GM23248 (cell line): ENCODE measurements around the gene DIO3. TPM values are rescaled to one million over a fixed set of nuclear protein-coding genes. Genes with fewer than 3 reads are reported as not detected.

Source experiments
- DNase-seq: peaks from one replicate; pipeline ENCODE4 v3.0.0-alpha.2; 2015
- H2AFZ ChIP-seq: fragments of 200-600 bp; sonication (generic); 2 replicates; pipeline ENCODE4 v1.6.1; 2016; ENCODE audit warnings: antibody characterized with exemption
- H3F3A ChIP-seq: fragments of 200-600 bp; sonication (generic); 2 replicates; pipeline ENCODE4 v1.6.1; 2016; ENCODE audit warnings: mild to moderate bottlenecking, antibody characterized with exemption, mixed run types; ENCODE audit not compliant: insufficient read depth
- H3K27ac ChIP-seq: fragments of 200-600 bp; sonication (generic); 2 replicates; pipeline ENCODE4 v1.5.1; 2016; ENCODE audit warnings: mild to moderate bottlenecking
- H3K27me3 ChIP-seq: fragments of 200-600 bp; sonication (generic); replicated peaks from 2 replicates; pipeline ENCODE4 v1.6.1; 2016; ENCODE audit warnings: mild to moderate bottlenecking; ENCODE audit not compliant: insufficient read depth
- H3K36me3 ChIP-seq: fragments of 200-600 bp; sonication (generic); 2 replicates; pipeline ENCODE4 v1.6.1; 2016; ENCODE audit warnings: low read depth, mild to moderate bottlenecking
- H3K4me1 ChIP-seq: fragments of 200-600 bp; sonication (generic); 2 replicates; pipeline ENCODE4 v1.6.1; 2016; ENCODE audit warnings: mild to moderate bottlenecking; ENCODE audit not compliant: insufficient read depth
- H3K4me2 ChIP-seq: fragments of 200-600 bp; sonication (generic); one replicate; pipeline ENCODE4 v1.6.1; 2016; ENCODE audit warnings: mild to moderate bottlenecking; ENCODE audit not compliant: unreplicated experiment
- H3K4me3 ChIP-seq: fragments of 200-600 bp; sonication (generic); 2 replicates; pipeline ENCODE4 v1.5.1; 2016; ENCODE audit warnings: mild to moderate bottlenecking
- H3K79me2 ChIP-seq: fragments of 200-600 bp; sonication (generic); 2 replicates; pipeline ENCODE4 v1.6.1; 2016; ENCODE audit warnings: mild to moderate bottlenecking; ENCODE audit not compliant: insufficient read depth
- H3K9ac ChIP-seq: fragments of 200-600 bp; sonication (generic); 2 replicates; pipeline ENCODE4 v1.6.1; 2016; ENCODE audit warnings: mild to moderate bottlenecking
- H3K9me2 ChIP-seq: fragments of 200-600 bp; sonication (generic); 2 replicates; pipeline ENCODE4 v1.6.1; 2016; ENCODE audit warnings: mixed run types, mild to moderate bottlenecking, moderate library complexity; ENCODE audit not compliant: insufficient read depth
- H3K9me3 ChIP-seq: fragments of 200-600 bp; sonication (generic); one replicate; pipeline ENCODE4 v1.6.1; 2017; ENCODE audit warnings: low read depth
- H4K20me1 ChIP-seq: fragments of 200-600 bp; sonication (generic); 2 replicates; pipeline ENCODE4 v1.6.0; 2016; ENCODE audit not compliant: insufficient read depth
- EZH2 ChIP-seq: fragments of 200-600 bp; sonication (generic); IDR thresholded peaks from 2 replicates; pipeline ENCODE4 v1.6.1; 2018; ENCODE audit warnings: antibody characterized with exemption, mild to moderate bottlenecking; ENCODE audit not compliant: insufficient read depth, poor library complexity, severe bottlenecking
- EZH2phosphoT487 ChIP-seq: fragments of 200-600 bp; sonication (generic); IDR thresholded peaks from 2 replicates; pipeline ENCODE4 v1.6.1; 2018; ENCODE audit warnings: antibody characterized with exemption, moderate library complexity, mild to moderate bottlenecking, low read depth; ENCODE audit not compliant: insufficient read depth
- WGBS, 2 experiments: methylation state at CpG; one replicate each; pipeline ENCODE4 v1.1.6; 2015 to 2017; ENCODE audit warnings: low lambda C conversion rate in 2 of 2, low coverage in 1 of 2; ENCODE audit errors: missing lambda C conversion rate in 2 of 2; 5-methylcytosine and 5-hydroxymethylcytosine counted together
- in situ Hi-C: fragments of 300-500 bp; cut with MboI; formaldehyde crosslinking; loops from 2 replicates; pipeline ENCODE4 v1.15.0; 2020
- polyA plus RNA-seq: library from polyadenylated mRNA; unstranded; fragments of >200 nt; fragmentation: Nextera tagmentation; extraction: Ambion mirVana; gene quantifications from 2 replicates; pipeline ENCODE4 v1.2.1, GENCODE V29; 2016
- total RNA-seq: library from RNA; depleted of rRNA; stranded (reverse); fragments of >200 nt; shearing (Covaris generic); gene quantifications from 2 replicates; pipeline ENCODE4 v1.2.3, GENCODE V29; 2014

DIO3 gene
- total and polyA plus RNA-seq, 2 experiments from 2014 or later = not detected

DNA sequence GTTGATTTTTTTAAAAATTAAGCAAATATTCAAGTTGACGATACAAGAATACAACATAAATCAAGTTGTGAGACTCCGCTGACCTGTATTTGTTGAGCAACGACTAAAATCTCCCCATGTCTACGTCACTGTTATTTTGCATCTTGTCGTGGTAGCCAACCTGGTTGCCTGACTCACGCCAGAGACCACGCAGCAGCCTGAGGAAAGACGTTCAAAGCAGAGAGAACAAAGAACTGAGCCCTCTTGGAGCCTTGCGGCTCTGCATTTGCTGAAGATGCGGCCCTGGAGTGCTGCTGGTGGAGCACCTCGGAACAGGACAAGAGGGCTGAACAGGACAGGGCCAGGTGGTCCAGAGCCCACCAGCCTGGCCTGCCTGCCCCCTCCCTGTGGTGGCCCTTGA lies 21.4 kb upstream of the DIO3 start:
- no peaks in the 10 kb centered on the region for H3K9me3 ChIP-seq
- H3K36me3 ChIP-seq = no peaks in the 10 kb centered on the region
- H3K27ac ChIP-seq = no peak overlapping the region
- DNase-seq = no peak
- no peaks in the 10 kb centered on the region for H4K20me1 ChIP-seq
- no peak overlapping the region for H3K9ac ChIP-seq
- H3K4me2 ChIP-seq = no peak overlapping the region
- peaks cover 14% of the 10 kb centered on the region for H3K27me3 ChIP-seq
- no peaks in the 10 kb centered on the region for H3K79me2 ChIP-seq
- in situ Hi-C loops = no loop called here
- H3K4me1 ChIP-seq = no peaks in the 10 kb centered on the region
- H3K9me2 ChIP-seq = no peaks in the 10 kb centered on the region
- no peak for TF ChIP-seq EZH2
- TF ChIP-seq EZH2phosphoT487 = no peak
- H2AFZ ChIP-seq = no peak overlapping the region
- H3K4me3 ChIP-seq = no peak overlapping the region
- 74 to 77% methylated on average over 11 of the region's 11 CpGs for WGBS, 2 experiments
- no peaks in the 10 kb centered on the region for H3F3A ChIP-seq

DNA sequence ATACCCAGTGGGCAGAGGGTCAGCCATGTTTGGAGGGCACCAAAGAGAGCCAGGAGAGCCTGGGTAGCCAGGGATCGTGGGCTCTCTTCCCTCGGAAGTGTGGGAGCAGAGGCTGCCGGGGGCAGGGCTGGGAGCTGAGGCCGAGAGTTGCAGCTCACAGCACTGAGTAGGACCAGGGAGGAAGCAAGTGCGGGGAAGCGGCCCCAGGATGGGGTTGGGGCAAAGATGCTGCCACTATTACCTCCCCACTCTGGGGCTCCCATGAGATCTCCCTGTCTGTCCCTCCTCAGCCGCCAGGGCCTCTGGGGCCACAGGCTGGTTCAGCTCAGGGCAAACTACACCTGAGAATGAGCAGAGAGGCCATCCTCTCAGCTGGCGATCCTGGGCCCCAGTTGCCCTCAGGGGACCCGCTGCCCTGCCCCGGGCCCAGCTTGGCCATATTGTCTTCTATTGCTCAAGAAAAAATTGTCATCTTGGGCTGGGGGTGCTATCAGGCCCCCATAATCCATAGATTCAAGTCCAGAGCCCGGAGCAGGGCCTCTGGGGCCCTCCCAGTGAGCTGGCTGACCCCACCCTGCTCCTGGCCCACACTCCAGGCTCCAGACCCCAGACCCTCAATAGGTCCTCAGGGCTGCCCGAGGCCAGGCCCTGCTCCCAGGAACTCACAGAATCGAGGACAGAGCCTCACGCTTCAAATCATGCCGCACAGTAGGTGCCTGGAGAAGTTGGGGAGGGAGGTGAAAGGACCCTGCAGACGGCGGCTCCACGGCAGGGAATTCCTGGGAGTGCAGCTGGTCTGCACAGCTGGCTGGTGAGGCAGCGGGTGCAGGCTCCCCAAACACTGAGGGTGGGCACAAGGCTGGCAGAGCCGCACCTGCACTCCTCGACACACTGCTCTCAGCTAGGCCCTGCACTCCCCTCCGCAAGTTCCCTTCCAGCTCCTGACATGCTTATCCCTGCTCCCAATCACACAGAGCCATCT lies 20.5 kb upstream of the DIO3 start:
- Histone ChIP-seq H3K9ac (no peak overlapping the region), H2AFZ (no peak overlapping the region), H3K4me1 (no peaks in the 10 kb centered on the region), H3K4me2 (no peak overlapping the region), H3K36me3 (no peaks in the 10 kb centered on the region), H3K4me3 (no peak overlapping the region), H3K9me3 (no peaks in the 10 kb centered on the region), H3K27me3 (peaks cover 8% of the 10 kb centered on the region), H3F3A (no peaks in the 10 kb centered on the region), H4K20me1 (no peaks in the 10 kb centered on the region), H3K9me2 (no peaks in the 10 kb centered on the region), H3K27ac (no peak overlapping the region), H3K79me2 (no peaks in the 10 kb centered on the region)
- WGBS, 2 experiments = 59 to 62% methylated on average over 22 of the region's 22 CpGs
- TF ChIP-seq EZH2 (no peak), EZH2phosphoT487 (no peak)
- in situ Hi-C loops = no loop called here
- DNase-seq = no peak

DNA sequence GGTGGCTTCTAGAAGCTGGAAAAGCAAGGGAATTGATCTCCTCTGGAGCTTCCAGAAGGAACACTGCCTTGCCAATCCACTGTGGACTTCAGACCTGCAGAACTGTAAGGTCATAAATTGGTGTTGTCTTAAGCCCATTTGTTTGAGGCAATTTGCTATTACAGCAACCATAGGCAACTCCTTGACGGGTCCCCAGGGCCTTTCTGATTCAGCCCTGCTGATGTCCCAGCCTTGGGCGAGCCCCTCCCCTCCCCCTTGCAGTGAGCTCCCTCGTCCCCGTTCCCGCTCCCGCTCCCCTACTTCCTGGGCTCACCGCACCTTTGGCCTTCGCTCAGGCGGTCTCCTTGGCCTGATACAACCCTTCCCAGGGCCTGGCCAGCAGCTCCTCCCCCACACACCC lies 18.9 kb upstream of the DIO3 start:
- 52 to 57% methylated on average over 9 of the region's 9 CpGs for WGBS, 2 experiments
- Histone ChIP-seq H3K79me2 (no peaks in the 10 kb centered on the region), H3K4me3 (no peak overlapping the region), H4K20me1 (no peaks in the 10 kb centered on the region), H3K4me1 (no peaks in the 10 kb centered on the region), H3K9me3 (no peaks in the 10 kb centered on the region), H3K9me2 (no peaks in the 10 kb centered on the region), H3K27ac (no peak overlapping the region), H3K27me3 (peaks cover 8% of the 10 kb centered on the region), H3K4me2 (no peak overlapping the region), H3K9ac (no peak overlapping the region), H2AFZ (no peak overlapping the region), H3K36me3 (no peaks in the 10 kb centered on the region), H3F3A (no peaks in the 10 kb centered on the region)
- TF ChIP-seq EZH2phosphoT487 (no peak), EZH2 (no peak)
- in situ Hi-C loops = no loop called here
- DNase-seq = no peak

DNA sequence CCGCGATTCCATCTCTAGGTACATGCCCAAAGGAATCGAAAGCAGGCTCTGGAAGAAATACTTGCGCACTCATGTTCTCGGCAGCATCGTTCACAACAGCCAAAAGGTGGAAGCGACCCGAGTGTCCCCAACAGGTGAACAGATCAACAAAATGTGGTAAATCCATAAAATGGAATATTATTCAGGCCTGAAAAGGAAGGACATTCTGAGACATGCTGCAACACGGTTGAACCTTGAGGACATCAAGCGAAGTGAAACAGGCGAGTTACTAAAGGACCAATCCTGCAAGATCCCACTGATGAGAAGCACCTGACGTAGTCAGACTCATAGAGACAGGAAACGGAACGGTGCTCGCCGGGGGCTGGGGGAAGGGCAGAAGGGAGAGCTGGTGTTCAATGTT lies 17.5 kb upstream of the DIO3 start:
- no peak for TF ChIP-seq EZH2phosphoT487
- no peaks in the 10 kb centered on the region for H3K9me2 ChIP-seq
- peaks cover 8% of the 10 kb centered on the region for H3K27me3 ChIP-seq
- no peaks in the 10 kb centered on the region for H3F3A ChIP-seq
- in situ Hi-C loops = no loop called here
- H3K4me1 ChIP-seq = no peaks in the 10 kb centered on the region
- no peak overlapping the region for H2AFZ ChIP-seq
- H3K4me3 ChIP-seq = no peak overlapping the region
- H4K20me1 ChIP-seq = no peaks in the 10 kb centered on the region
- H3K9me3 ChIP-seq = no peaks in the 10 kb centered on the region
- H3K9ac ChIP-seq = no peak overlapping the region
- H3K36me3 ChIP-seq = no peaks in the 10 kb centered on the region
- no peak overlapping the region for H3K27ac ChIP-seq
- no peak for DNase-seq
- H3K4me2 ChIP-seq = no peak overlapping the region
- H3K79me2 ChIP-seq = no peaks in the 10 kb centered on the region
- WGBS, 2 experiments = 81 to 87% methylated on average over 16 of the region's 16 CpGs
